K562 (cell line): Measurements from ENCODE around the gene MVB12B. TPM values are rescaled to one million over a fixed set of nuclear protein-coding genes. Genes with fewer than 3 reads are reported as not detected.

ENCODE experiments used
- ATAC-seq: fragments of 200-7000 bp; cut with Tn5 transposase; 3 replicates; pipeline ENCODE4 v1.9.1; 2020; ENCODE audit warnings: moderate library complexity
- BruUV-seq: library from RNA; stranded (reverse); fragments of 400-500 nt; replicated peaks from 2 replicates; lab custom pipeline; 2021; lab: Mats Ljungman, UMichigan
- CTCF ChIA-PET: fragments of 300-600 bp; formaldehyde crosslinking; extraction: SDS; loops from one replicate; lab custom pipeline; 2021; ENCODE audit warnings: low intra/inter-chr PET ratio; lab: Yijun Ruan, JAX
- POLR2A ChIA-PET: fragments of 300-600, 350-650 bp; sonication (Branson Sonifier 250); formaldehyde crosslinking; extraction: SDS; loops from one replicate; lab custom pipeline; 2021; ENCODE audit warnings: antibody characterized with exemption, inconsistent platforms; lab: Yijun Ruan, JAX
- DNase-seq, 4 experiments: peaks; one replicate each; pipeline versions ENCODE4 v3.0.0 to v3.0.0-alpha.2; 2011 to 2018; ENCODE audit warnings: low spot score in 3 of 4, mixed read lengths in 3 of 4; ENCODE audit errors: extremely low read depth in 1 of 4
- FAIRE-seq: peaks from 2 replicates; lab custom pipeline; 2011; peaks lifted over from hg19 to GRCh38; lab: Jason Lieb, UNC
- H2AFZ ChIP-seq: 2 replicates; pipeline ENCODE4 v1.6.0; 2011; ENCODE audit warnings: low read depth, low read length, control low read depth, inconsistent platforms
- H3K27ac ChIP-seq: fragments of 200-600 bp; 3 replicates; pipeline ENCODE4 v1.8.0; 2011; ENCODE audit warnings: low read depth, mild to moderate bottlenecking, control low read depth, inconsistent platforms, low read length, moderate library complexity, mixed read lengths; ENCODE audit errors: extremely low read depth
- H3K27me3 ChIP-seq, 2 experiments: fragments of 300-600 bp in 1 of 2; 2 replicates in 1 of 2; 3 replicates in 1 of 2; pipeline versions ENCODE4 v1.6.0 to v1.8.0; 2011; ENCODE audit warnings: inconsistent platforms in 2 of 2, low read length in 2 of 2, mild to moderate bottlenecking in 1 of 2, mixed read lengths in 1 of 2, moderate library complexity in 1 of 2; ENCODE audit not compliant: control insufficient read depth in 2 of 2, insufficient read depth in 2 of 2
- H3K36me3 ChIP-seq: fragments of 300-600 bp; 3 replicates; pipeline ENCODE4 v1.8.0; 2011; ENCODE audit warnings: mild to moderate bottlenecking, low read length, inconsistent platforms; ENCODE audit not compliant: control insufficient read depth, insufficient read depth
- H3K4me1 ChIP-seq, 2 experiments: fragments of 200-600 bp in 1 of 2; replicated peaks in 1 of 2; 2 replicates in 1 of 2; 3 replicates in 1 of 2; pipeline versions ENCODE4 v1.5.1 to v1.8.0; 2011; ENCODE audit warnings: inconsistent platforms in 2 of 2, low read length in 2 of 2, mild to moderate bottlenecking in 1 of 2, mixed read lengths in 1 of 2, moderate library complexity in 1 of 2; ENCODE audit not compliant: control insufficient read depth in 2 of 2, insufficient read depth in 2 of 2
- H3K4me2 ChIP-seq: 2 replicates; pipeline ENCODE4 v1.6.1; 2011; ENCODE audit warnings: low read length, control low read depth, inconsistent platforms, mixed read lengths; ENCODE audit not compliant: insufficient read depth
- H3K4me3 ChIP-seq: fragments of 200-600 bp; sonication (generic), shearing (Covaris generic); 2 replicates; pipeline ENCODE4 v1.5.1; 2016; ENCODE audit warnings: control low read depth, inconsistent platforms
- H3K79me2 ChIP-seq: fragments of 200-600 bp; 3 replicates; pipeline ENCODE4 v1.8.0; 2011; ENCODE audit warnings: low read length, inconsistent platforms; ENCODE audit not compliant: control insufficient read depth, insufficient read depth
- H3K9ac ChIP-seq, 2 experiments: 2 replicates each; pipeline versions ENCODE4 v1.6.0 to v1.6.1; 2011; ENCODE audit warnings: low read depth in 2 of 2, low read length in 2 of 2, control low read depth in 1 of 2, inconsistent platforms in 1 of 2, mild to moderate bottlenecking in 1 of 2, mixed read lengths in 1 of 2; ENCODE audit not compliant: insufficient read depth in 1 of 2
- H3K9me1 ChIP-seq: one replicate; pipeline ENCODE4 v1.6.0; 2011; ENCODE audit warnings: inconsistent platforms, mild to moderate bottlenecking, low read length, moderate library complexity; ENCODE audit not compliant: control insufficient read depth, insufficient read depth
- H3K9me3 ChIP-seq: replicated peaks from 2 replicates; pipeline ENCODE4 v1.5.1; 2011; ENCODE audit warnings: low read depth, low read length, inconsistent platforms; ENCODE audit not compliant: control insufficient read depth, insufficient read depth
- H4K20me1 ChIP-seq: replicated peaks from 2 replicates; pipeline ENCODE4 v1.6.1; 2011; ENCODE audit warnings: low read length, inconsistent platforms, mixed read lengths; ENCODE audit not compliant: control insufficient read depth, insufficient read depth
- E2F8 ChIP-seq: fragments of 450-650 bp; IDR thresholded peaks from 2 replicates; pipeline ENCODE4 v1.7.1; 2018; ENCODE audit warnings: mild to moderate bottlenecking, low read depth; ENCODE audit not compliant: partially characterized antibody
- KAT8 ChIP-seq: fragments of 450-650 bp; IDR thresholded peaks from 2 replicates; pipeline ENCODE4 v1.6.1; 2016; ENCODE audit warnings: low read depth, mild to moderate bottlenecking
- MCM3 ChIP-seq: fragments of 450-650 bp; IDR thresholded peaks from 2 replicates; pipeline ENCODE4 v1.6.1; 2016
- MLX ChIP-seq, 2 experiments: fragments of 450-650 bp in 1 of 2; sonication (generic) in 1 of 2; formaldehyde crosslinking; conservative IDR thresholded peaks; 2 replicates each; pipeline versions ENCODE4 v1.4.0 to v1.8.1; 2020 to 2022; ENCODE audit warnings: mild to moderate bottlenecking in 1 of 2, missing genetic modification reagents in 1 of 2
- MXD1 ChIP-seq: fragments of 250-450 bp; sonication (Bioruptor Pico); IDR thresholded peaks from 2 replicates; pipeline ENCODE4 v1.8.0; 2021; ENCODE audit warnings: borderline replicate concordance, mild to moderate bottlenecking, moderate library complexity; ENCODE audit not compliant: poor library complexity, severe bottlenecking
- NR4A1 ChIP-seq, 2 experiments: fragments of 250-450 bp in 1 of 2; fragments of 450-650 bp in 1 of 2; sonication (Bioruptor Pico) in 1 of 2; IDR thresholded peaks; 2 replicates each; pipeline versions ENCODE4 v1.4.0 to v1.6.1; 2016 to 2020; ENCODE audit warnings: mild to moderate bottlenecking in 2 of 2, missing compliant biosample characterization in 1 of 2, missing genetic modification characterization in 1 of 2, moderate library complexity in 1 of 2
- ZNF398 ChIP-seq: fragments of 250-450 bp; sonication (Bioruptor Pico); IDR thresholded peaks from 2 replicates; pipeline ENCODE4 v1.8.0; 2021; ENCODE audit warnings: moderate library complexity, mild to moderate bottlenecking, inconsistent platforms
- ZNF696 ChIP-seq: fragments of 250-450 bp; sonication (Bioruptor Pico); conservative IDR thresholded peaks from 2 replicates; pipeline ENCODE4 v1.4.0; 2020; ENCODE audit warnings: mild to moderate bottlenecking, moderate library complexity
- WGBS: fragments of 100-300 bp; shearing (Covaris generic); methylation state at CpG from one replicate; pipeline ENCODE4 v1.1.6; 2016; ENCODE audit warnings: low coverage, mixed read lengths; ENCODE audit not compliant: insufficient coverage; ENCODE audit errors: missing lambda C conversion rate; 5-methylcytosine and 5-hydroxymethylcytosine counted together
- in situ Hi-C: fragments of 300-500 bp; cut with MboI; formaldehyde crosslinking; loops from 4 replicates; pipeline ENCODE4 v1.15.0; 2018; ENCODE audit warnings: inconsistent platforms, mixed read lengths
- intact Hi-C: fragments of 100-400 bp; cut with micrococcal nuclease; formaldehyde crosslinking; loops from 2 replicates; pipeline ENCODE4 v1.14.2; 2022
- polyA plus RNA-seq, 8 experiments: library from polyadenylated mRNA; depleted of rRNA in 4 of 8; stranded (reverse) in 5 of 8; unstranded in 3 of 8; fragments of >200 nt; fragmentation: Nextera tagmentation in 2 of 8; fragmentation: Illumina TruSeq in 1 of 8; extraction: Ambion mirVana in 2 of 8; extraction: Trizol in 1 of 8; gene quantifications; 2 replicates each; pipeline versions ENCODE4 v1.2.1 to v1.2.3, GENCODE V29; 2011 to 2014; ENCODE audit warnings: inconsistent platforms in 1 of 8, missing spikeins in 1 of 8
- total RNA-seq, 7 experiments: library from RNA; depleted of rRNA in 6 of 7; stranded (reverse); fragments of >200 nt in 6 of 7; fragmentation: Illumina TruSeq in 2 of 7; extraction: Trizol in 2 of 7; gene quantifications; 2 replicates each; pipeline versions ENCODE4 v1.2.1 to v1.2.3, GENCODE V29; 2011 to 2021; ENCODE audit warnings: low replicate concordance in 1 of 7

Gene MVB12B
- total and polyA plus RNA-seq, 9 of the 15 experiments (the other 6 are each of a cell fraction or from before 2014, with no cell fraction given): not detected

- no peak overlapping the region for H3K4me3 ChIP-seq
- no peak for FAIRE-seq
- TF ChIP-seq E2F8: no peak
- no peak for TF ChIP-seq ZNF398 (CRISPR knock-in tag)
- no peak for TF ChIP-seq MLX (CRISPR knock-in tag; conservative IDR thresholded peaks at IDR 0.05)
- TF ChIP-seq MCM3: no peak
- no peak for TF ChIP-seq MXD1 (CRISPR knock-in tag)
- no peak for TF ChIP-seq NR4A1 (CRISPR knock-in tag; IDR thresholded peaks at IDR 0.05)
- no peak for TF ChIP-seq NR4A1 (tag; IDR thresholded peaks at IDR 0.05)
- no peak for TF ChIP-seq KAT8
- TF ChIP-seq ZNF696: no peak
- peaks cover 0 to 39% of the 10 kb centered on the region in 2 experiments; a peak in 2 of 5 replicates for H3K4me1 ChIP-seq
- WGBS: 2% methylated on average over 13 of the region's 20 CpGs
- ATAC-seq: no peak
- peaks cover 19% of the 10 kb centered on the region; the same call in 1 of the 2 replicates for H4K20me1 ChIP-seq
- no peak overlapping the region for H3K4me2 ChIP-seq
- no peaks in the 10 kb centered on the region for H3K9me1 ChIP-seq
- no peaks in the 10 kb centered on the region for H3K36me3 ChIP-seq
- BruUV-seq: no TSS peak
- H3K79me2 ChIP-seq: no peaks in the 10 kb centered on the region
- H3K27ac ChIP-seq: no peak overlapping the region
- 0 out of 4 replicates have a peak overlapping the region, but pooled peaks of 1 of the 2 experiments have one; percentile 13 for H3K9ac ChIP-seq
- ChIA-PET POLR2A (no interaction called here), CTCF (interaction anchor here (0.9 to 2.7 kb wide), 5 partner anchors 56 to 282 kb away, joined by 3 to 51 read pairs (median 13); no protein-coding TSS in a partner anchor)
- intact Hi-C loops: loop anchor here (2.0 to 10.0 kb wide), 4 partner anchors 65 to 935 kb away; no protein-coding TSS in a partner anchor
- peaks cover 5 to 56% of the 10 kb centered on the region in 2 experiments; a peak in 3 of 5 replicates for H3K27me3 ChIP-seq
- no peaks in the 10 kb centered on the region for H3K9me3 ChIP-seq
- no peak for DNase-seq
- H2AFZ ChIP-seq: no peak overlapping the region
- in situ Hi-C loops: loop anchor here (5.0 to 25.0 kb wide), 4 partner anchors 57 to 1238 kb away; partner anchors contain the start of gene GAPVD1
Measured at GRCh38 chr9:126499911-126500599, 173.4 kb downstream of the MVB12B start.
